C4-2B (cell line): Measurements from ENCODE around the gene WWOX.

ENCODE experiments used
- CTCF ChIP-seq: fragments of 450-650 bp; conservative IDR thresholded peaks from 2 replicates; pipeline ENCODE4 v1.5.1; 2017; ENCODE audit warnings: mild to moderate bottlenecking
- ZFX ChIP-seq: fragments of 450-650 bp; IDR thresholded peaks from 2 replicates; pipeline ENCODE4 v1.6.1; 2017

- TF ChIP-seq CTCF (no peak), ZFX (no peak)
Measured at GRCh38 chr16:78537511-78537910, 438.1 kb downstream of the WWOX start.
